OCI-M2 (cell line): ENCODE results near the gene SBSN.
A peak's percentile ranks its signal among the peaks of the same experiment; 100 is the strongest.

Experiments
- DNase-seq: peaks from one replicate; lab custom pipeline; 2025; ENCODE audit not compliant: unreplicated experiment; lab: John Stamatoyannopoulos, UW

The SBSN gene

DNA sequence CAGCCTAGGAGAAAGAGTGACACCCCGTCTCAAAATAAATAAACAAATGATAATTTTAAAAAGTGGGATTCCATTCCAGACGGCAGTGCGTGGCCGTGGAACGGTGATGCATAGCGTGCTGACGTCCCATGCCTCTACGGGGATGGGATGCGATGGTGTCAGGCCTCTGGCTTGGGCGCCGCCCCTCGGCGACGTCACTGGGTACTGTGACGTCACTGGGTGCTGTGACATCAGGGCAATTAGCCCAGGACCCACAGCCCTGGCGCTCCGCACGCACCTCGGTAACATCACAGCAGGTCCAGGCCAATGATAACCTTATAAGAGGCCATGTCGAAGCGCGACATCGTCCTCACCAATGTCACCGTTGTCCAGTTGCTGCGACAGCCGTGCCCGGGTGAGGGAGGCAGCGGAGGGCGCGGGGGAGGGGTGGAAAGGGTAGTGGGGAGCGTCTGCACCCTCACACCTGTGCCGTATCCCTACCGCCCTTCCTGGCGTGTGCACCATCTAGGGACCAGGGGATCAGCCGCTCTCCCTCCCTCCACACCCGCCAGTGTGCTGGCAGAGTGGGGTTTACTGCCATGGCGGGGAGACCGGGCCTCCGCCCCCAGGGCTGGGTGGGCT is 5.2 kb upstream of the SBSN start, which contains the start of gene GAPDHS:
GAPDHS (plus strand) TSS at position 256 of the 621 bp plus-strand sequence; CDS start at position 328, 72 bp downstream.
- no peak for DNase-seq

GRCh38 chr19:35531291-35531690 is 3.2 kb upstream of the SBSN start:
- no peak for DNase-seq

- DNase-seq, result no peak
Measured at GRCh38 chr19:35529241-35530218, 1.4 kb upstream of the SBSN start.

- no peak for DNase-seq
Measured at GRCh38 chr19:35525873-35526272, 2.2 kb downstream of the SBSN start.

DNA sequence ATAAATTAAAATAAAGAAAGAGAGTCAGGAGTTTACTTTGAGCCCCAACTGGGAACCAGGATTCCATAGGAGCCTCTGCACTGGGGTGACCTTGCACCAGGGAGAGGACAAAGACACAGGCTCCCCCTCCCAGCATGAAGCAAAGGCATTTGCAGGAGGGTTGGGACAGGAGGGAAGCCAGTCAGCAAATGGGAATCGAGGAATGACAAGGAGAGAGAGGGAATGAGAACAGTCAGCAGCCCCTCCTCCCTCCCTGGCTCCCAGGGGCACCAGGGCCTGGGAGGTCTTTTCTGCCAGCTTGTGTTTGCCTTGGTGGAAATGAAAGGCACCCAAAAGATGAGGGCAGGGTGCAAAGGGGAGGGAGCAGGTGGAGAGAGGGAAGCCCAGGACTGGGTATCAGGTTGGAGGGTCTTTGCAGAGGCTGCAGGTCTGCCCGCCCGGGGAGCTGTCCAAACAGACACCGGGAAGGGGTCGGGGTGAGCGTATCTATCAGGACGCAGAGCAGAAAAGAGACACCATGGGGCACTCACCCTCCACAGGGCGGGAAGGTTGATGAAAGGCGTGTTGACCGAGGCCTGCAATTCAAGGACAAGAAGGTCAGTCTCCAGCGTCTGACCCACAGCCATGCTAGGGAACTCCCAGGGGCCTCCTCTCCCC is 3.8 kb downstream of the SBSN start:
- DNase-seq, result no peak

- no peak for DNase-seq
Measured at GRCh38 chr19:35522745-35523327, 5.3 kb downstream of the SBSN start.

- no peak for DNase-seq
Measured at GRCh38 chr19:35521124-35521743, 6.9 kb downstream of the SBSN start.

DNA sequence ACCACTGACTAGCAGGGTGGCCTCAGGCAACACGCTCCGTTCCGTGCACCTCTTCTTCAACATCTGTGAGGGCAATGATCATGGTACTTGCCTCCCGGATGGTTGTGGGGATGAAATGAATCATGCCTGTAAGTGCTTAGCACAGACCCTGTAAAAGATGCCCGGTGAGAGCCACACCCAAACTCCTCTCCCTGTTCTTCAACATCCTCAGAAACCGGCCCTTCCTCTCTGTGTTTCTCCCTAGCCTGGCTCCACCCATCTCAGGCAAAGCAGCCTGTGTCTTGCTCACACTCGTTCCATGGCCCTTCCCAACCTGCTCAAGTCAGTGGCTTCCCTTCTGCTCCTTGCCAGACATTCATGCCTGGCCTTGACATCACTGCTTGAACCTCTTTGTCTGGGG is 8.8 kb downstream of the SBSN start:
- DNase-seq, result no peak

DNA sequence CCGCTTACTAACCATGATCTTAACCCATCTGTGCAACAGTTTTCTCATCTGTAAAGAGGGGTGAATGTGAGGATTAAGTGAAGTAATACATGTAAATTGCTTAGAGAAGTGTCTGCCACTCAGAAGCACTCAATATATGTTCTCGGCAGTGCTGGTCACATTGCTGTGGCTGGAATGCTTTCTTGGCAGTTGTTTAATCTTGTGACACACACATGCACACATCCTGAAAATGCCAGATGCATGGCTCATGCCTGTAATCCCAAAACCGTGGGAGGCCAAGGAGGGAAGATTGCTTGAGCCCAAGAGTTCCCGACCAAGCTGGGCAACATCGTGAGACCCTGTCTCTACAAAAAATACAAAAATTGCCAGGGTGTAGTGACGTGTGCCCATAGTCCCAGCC is 9.8 kb downstream of the SBSN start:
- no peak for DNase-seq

DNA sequence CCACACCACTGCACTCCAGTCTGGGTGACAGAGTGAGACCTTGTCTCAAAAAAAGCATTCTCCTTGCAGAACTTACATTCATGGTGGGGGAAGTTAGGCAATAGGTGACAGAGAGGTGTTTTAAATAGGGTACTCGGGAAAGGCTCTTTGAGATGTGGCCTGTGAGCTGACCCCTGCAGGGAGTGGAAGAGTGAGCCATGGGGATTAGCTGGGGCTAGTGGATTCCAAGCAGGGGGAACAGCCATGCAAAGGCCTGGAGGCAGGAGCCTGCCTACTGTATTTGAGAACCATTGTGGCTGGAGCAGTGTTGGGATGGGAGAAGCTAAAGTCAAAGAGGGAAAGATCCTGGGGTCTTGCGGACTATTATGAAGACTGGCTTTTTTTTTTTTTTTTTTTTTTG is 10.8 kb downstream of the SBSN start:
- DNase-seq, result no peak

GRCh38 chr19:35516310-35516709 is 11.8 kb downstream of the SBSN start:
- DNase-seq, result no peak

DNA sequence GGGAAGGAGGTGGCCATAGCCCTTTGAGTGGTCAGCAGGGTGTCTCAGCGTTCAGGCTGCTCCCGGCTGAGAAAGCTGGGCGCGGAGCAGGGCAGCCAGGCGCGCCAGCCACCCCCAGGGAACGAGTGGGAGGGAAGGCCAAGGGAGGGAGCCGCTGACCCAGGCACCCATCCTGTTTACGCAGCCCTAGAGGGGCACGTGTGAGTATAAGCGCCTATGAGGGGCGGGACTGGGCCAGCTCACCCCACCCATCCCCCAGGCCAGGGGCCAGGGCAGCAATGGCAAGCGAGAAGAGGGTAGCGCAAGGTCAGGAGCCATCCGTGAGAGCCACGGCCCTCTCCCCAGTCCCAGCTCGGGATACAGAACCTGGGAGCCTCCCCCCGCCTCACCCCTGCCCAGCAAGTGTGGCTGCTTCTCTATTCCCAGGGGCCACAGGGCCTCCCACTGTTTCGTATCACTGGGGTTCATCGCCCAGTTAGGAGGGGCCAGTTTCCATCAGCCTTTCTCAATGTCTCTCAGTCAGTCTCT is 13.8 kb downstream of the SBSN start:
- DNase-seq, result no peak

- no peak for DNase-seq
Measured at GRCh38 chr19:35513628-35514281, 14.4 kb downstream of the SBSN start, which contains the start of gene DMKN. Gene DMKN, minus strand, starts transcription at chr19:35513649. Its CDS starts 174 bp downstream, at chr19:35513475.

- DNase-seq, result no peak
Measured at GRCh38 chr19:35512831-35513627, 15.1 kb downstream of the SBSN start.

DNA sequence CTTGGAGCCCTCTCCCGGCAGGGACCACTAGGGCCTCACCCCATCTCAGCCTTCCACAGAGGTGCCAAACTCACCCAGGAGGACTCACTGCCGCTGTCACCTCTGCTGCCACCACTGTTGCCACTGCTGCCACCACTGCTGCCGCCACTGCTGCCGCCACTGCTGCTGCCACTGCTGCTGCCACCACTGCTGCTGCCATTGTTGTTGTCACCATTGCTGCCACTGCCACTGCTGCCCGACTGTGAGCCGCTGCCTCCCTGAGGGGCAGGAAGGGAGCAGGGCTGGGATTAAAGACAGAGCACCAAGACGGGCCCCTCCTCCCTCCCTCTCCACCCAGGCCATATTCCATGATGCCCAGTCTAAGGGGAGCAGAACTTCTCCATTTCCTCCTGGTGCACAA is 16.8 kb downstream of the SBSN start:
- DNase-seq, result no peak

DNA sequence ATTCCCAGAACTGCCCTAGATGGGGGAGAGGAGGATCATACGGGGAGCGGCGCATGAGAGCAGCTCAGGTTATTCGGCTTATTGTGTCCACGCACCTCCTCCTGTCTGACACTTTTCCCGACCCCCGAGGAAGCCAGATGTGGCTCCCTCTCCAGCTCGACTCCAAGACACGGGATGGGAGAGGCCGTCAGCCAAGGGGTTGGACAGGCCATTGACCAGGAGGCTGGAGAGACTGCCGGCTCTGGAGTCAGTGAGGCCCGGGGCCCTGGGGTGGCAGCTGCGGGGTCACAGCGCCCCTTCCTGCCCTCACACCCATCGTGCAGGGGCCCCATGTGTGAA is 17.5 kb downstream of the SBSN start:
- no peak for DNase-seq

GRCh38 chr19:35509861-35510625 is 18.1 kb downstream of the SBSN start:
- DNase-seq, result peak; percentile 67

GRCh38 chr19:35509018-35509652 is 19.0 kb downstream of the SBSN start:
- DNase-seq, result peak; percentile 37
